ACHN (cell line): ENCODE measurements around the gene TMEM121.

Source experiments
- DNase-seq: peaks from one replicate; pipeline ENCODE4 v3.0.0-alpha.2; 2015
- in situ Hi-C: cut with HindIII; loops from 2 replicates; pipeline ENCODE4 v1.10.0; 2017; ENCODE audit warnings: low sequenced_read_pairs, low pct_ligation_motif_present, low pct_unique_long_range_greater_than_20kb

TMEM121 gene

DNA sequence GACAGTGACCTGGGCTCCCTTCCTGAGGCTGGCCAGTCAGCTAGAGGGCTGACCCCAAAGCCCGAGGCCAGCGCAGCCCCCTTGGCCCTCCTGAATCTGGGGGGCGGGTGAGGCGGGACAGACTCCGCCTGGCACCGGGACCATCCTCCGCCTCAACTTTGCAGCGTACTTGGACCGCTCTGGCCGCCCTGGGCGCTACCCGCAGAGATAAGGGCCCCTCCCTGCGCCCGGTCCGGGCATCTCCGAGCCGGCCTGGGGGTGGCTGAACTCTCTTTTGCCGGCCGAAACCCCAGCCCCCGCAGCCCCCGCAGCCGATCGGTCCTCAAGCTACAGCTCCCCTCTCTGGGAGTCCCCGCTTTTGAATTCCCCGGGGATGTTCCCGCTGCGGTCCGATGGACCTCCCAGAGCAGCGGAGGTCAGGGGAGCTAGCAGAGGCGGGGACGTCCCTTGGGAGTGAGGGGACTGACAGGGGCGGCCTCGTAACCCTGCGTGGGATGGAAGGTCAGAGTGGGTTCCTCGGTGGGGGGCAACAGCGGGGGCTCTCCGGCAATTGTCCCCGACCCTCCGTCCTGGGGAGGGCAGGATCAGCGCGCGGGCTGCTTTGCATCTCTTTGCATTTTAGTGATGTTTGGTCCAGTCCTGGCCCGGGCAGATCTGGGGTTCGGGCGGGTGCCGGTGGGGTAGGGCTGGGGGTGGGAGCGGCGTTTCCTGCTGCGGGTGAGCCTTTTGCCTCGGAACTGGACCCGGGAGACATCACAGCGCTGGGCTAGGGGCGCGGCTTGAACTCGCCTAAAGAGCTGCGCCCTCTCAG, 40.0 kb upstream of the TMEM121 start, which contains the start of gene CRIP1:
TSS of gene CRIP1 (plus strand) at position 724 of the 811 bp plus-strand sequence. CDS start 374 bp downstream, outside the sequence.
- in situ Hi-C loops = no loop called here
- DNase-seq = no peak

DNA sequence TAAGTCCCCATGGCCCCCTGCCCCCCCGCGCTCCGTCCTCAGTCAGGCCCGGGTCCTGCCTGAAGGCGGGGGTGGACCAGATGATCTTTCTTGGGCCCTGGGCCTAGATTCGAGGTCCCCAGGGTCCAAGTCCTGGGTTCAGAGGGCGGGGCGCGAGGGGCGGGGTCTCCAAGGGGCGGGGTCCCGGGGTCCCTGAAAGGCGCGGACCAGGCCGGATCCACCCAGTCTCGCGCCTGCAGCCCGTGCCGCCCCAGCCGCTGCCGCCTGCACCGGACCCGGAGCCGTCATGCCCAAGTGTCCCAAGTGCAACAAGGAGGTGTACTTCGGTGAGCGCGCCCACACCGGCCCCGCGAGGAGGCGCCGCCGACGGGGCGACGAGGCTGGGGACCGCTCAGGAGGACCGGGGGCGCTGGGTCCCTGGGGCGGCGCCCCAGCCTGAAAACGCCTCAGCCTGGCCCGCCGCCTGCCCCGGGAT, 39.4 kb upstream of the TMEM121 start:
- DNase-seq = peak; percentile 38
- in situ Hi-C loops = no loop called here

DNA sequence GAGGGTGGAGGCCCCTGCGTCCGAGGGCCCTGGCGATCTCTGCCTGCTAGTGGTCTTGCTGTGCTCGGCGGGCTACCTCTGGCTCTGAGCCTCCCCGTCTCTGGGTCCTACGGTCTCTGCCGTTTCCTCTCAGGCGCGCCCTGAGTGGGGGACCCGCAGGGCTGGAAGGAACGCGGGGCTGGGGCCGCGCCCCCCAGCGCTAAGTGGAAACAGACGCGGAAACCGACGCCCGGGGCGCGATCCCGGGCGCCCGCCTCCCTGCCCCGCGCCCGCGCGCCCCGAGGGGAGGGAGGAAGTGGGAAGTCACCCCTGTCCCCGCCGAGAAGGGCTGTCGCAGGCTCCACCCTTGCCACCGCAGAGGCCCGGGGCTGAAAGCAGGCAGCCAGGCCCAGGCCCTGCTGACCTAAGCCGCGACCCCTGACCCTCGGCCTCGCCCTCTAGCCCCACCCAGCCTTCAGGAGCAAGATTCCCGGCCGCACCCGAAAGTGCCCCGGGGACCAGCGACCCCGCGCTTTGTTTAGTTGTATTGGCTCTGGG, 38.9 kb upstream of the TMEM121 start:
- no peak for DNase-seq
- in situ Hi-C loops = no loop called here

DNA sequence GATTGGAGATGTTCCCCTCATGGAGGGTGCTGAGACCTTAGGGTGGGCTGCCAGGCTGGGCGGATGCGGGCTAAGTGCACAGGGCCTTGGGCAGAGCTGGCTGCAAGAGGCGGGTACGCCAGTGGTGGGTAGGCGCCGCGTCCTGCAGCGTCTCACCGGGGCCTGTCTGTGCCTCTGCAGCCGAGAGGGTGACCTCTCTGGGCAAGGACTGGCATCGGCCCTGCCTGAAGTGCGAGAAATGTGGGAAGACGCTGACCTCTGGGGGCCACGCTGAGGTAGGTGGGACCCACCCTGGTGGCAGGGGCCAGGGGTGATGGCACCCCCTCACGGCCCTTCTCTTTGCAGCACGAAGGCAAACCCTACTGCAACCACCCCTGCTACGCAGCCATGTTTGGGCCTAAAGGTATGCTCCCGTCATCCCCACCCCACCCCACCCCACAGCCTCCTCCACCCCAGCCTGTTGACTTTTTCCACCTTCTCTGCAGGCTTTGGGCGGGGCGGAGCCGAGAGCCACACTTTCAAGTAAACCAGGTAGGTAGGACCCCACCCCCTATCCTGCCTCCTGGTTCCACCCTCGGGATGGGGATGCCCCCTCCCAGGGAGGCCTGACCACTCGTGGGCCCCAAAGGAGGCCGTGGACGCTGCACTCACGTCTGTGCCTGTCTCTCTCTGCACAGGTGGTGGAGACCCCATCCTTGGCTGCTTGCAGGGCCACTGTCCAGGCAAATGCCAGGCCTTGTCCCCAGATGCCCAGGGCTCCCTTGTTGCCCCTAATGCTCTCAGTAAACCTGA, 38.2 kb upstream of the TMEM121 start:
- in situ Hi-C loops = no loop called here

GRCh38 chr14:105488781-105489541, 37.4 kb upstream of the TMEM121 start:
- in situ Hi-C loops = no loop called here
- no peak for DNase-seq

More for the DNA sequence above, 38.2 kb upstream of the TMEM121 start:
- DNase-seq = no peak

- in situ Hi-C loops = no loop called here
- DNase-seq = peak; percentile 86
Measured at GRCh38 chr14:105489542-105490266, 36.7 kb upstream of the TMEM121 start.

GRCh38 chr14:105490267-105490571, 36.2 kb upstream of the TMEM121 start:
- DNase-seq = no peak
- in situ Hi-C loops = no loop called here

GRCh38 chr14:105490572-105491365, 35.6 kb upstream of the TMEM121 start, which contains the start of gene TEDC1:
TSS of gene TEDC1 (plus strand) at chr14:105491246. CDS start at chr14:105491376, 130 bp downstream.
- DNase-seq = peak; percentile 99
- in situ Hi-C loops = no loop called here

DNA sequence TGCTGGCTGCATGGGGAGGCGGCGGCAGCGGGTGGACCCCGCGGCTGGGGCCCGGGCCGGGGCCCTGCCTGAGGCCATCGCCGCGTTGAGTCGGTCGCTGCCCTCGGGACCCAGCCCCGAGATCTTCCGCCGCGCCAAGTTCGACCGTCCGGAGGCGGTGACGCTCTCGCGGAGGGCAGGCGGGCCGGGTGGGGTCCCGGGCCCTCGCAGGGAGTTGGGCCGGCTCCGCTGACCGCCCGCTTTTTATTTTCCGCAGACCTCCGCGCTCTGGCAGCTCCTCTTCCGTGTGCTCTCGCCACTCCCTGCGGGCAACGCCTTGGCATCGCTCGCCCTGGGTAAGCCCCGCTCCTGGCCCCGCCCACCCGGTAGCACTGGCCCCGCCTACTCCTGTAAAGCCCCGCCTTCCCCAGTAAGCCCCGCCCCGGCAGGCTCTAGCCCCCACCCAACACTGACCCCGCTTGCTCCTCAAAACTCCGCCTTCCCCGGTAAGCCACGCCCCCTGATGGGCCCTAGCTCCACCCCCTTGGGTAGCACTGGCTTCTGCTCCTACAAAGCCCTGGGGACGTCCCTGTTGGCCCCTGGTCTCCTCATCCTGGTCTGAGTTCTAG, 34.9 kb upstream of the TMEM121 start:
- DNase-seq = peak; percentile 65
- in situ Hi-C loops = no loop called here

GRCh38 chr14:105492031-105492970, 34.1 kb upstream of the TMEM121 start:
- no peak for DNase-seq
- in situ Hi-C loops = no loop called here

GRCh38 chr14:105492971-105493871, 33.2 kb upstream of the TMEM121 start:
- in situ Hi-C loops = no loop called here
- no peak for DNase-seq

GRCh38 chr14:105493921-105494605, 32.3 kb upstream of the TMEM121 start:
- in situ Hi-C loops = no loop called here
- DNase-seq = no peak

GRCh38 chr14:105494606-105494929, 31.8 kb upstream of the TMEM121 start:
- in situ Hi-C loops = no loop called here
- DNase-seq = no peak

DNA sequence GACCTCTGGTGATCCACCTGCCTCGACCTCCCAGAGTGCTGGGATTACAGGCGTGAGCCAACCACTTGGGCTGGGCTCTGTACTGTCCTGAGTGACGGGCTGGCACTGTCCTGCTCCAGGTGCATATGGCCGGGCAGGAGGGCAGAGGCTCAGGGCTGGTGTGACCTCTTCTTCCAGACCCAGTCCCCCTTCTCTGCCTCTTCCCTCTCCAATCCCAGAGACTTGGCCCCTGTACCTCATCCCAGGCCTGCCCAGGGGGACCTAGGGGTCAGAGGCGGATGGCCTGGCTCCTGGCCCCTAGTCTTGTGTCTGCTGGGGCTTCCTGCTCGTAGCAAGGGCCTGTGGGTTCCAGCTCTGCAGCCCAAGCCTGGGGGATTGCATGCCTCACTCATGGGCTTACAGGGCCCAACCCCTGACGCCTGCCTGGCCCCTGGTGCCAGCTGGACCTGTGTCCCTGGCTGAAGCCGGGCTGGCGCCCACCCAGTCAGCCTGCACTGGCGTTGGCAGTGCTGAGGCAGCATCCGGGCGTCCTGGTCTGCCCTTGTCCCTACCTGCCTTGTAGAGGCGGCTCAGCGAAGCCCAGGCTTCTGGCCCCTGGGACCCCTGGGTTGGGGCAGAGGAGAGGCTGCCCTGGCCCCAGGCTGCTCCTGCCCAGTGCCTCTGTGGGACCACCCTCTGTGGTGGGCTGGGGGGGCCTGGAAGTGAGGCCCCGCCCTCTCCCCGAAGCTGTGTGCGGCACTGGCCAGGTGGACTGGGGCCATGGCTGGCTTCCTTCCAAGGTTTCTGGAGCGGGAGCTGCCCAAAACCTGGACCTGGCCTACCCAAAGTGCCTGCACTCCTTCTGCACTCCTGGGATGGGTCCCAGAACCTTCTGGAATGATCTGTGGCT, 31.0 kb upstream of the TMEM121 start:
- in situ Hi-C loops = no loop called here
- no peak for DNase-seq
